Nephron (organoid): ENCODE data around the gene BRINP1.
"Not testable (repeated sequence)": the region's sequence is repeated elsewhere in the genome, so short reads cannot be mapped to it uniquely, and the experiment has no call there.

Source experiments
- H3K27ac Mint-ChIP-seq, 3 experiments: 2 replicates each; pipeline ENCODE4 v1.8.0; 2020; ENCODE audit warnings: mixed read lengths in 3 of 3, mild to moderate bottlenecking in 2 of 3, moderate library complexity in 1 of 3
- H3K27me3 Mint-ChIP-seq: 2 replicates; pipeline ENCODE4 v1.8.0; 2021; ENCODE audit warnings: low read depth, mild to moderate bottlenecking, moderate library complexity, mixed read lengths
- H3K36me3 Mint-ChIP-seq: 2 replicates; pipeline ENCODE4 v1.8.0; 2020; ENCODE audit warnings: low read depth, mixed read lengths
- H3K4me1 Mint-ChIP-seq: 2 replicates; pipeline ENCODE4 v1.8.0; 2020; ENCODE audit warnings: mixed read lengths
- H3K4me3 Mint-ChIP-seq, 3 experiments: 2 replicates each; pipeline ENCODE4 v1.8.0; 2020; ENCODE audit warnings: mild to moderate bottlenecking in 3 of 3, mixed read lengths in 3 of 3, moderate library complexity in 2 of 3
- H3K9me3 Mint-ChIP-seq: 2 replicates; pipeline ENCODE4 v1.8.0; 2020; ENCODE audit warnings: mixed read lengths
- CTCF ChIP-seq, 3 experiments: fragments of 200-600 bp; sonication (generic); IDR thresholded peaks; one replicate each; pipeline ENCODE4 v1.5.0; 2021; ENCODE audit warnings: antibody characterized with exemption in 3 of 3; ENCODE audit not compliant: unreplicated experiment in 3 of 3

The BRINP1 gene

GRCh38 chr9:119179701-119180100, 189.5 kb downstream of the BRINP1 start:
- Mint-ChIP-seq H3K4me1 (peaks cover 10% of the 10 kb centered on the region), H3K4me3 (no peak overlapping the region), H3K9me3 (peaks cover 5% of the 10 kb centered on the region), H3K27me3 (no peaks in the 10 kb centered on the region), H3K36me3 (peaks cover 9% of the 10 kb centered on the region), H3K27ac (no peak overlapping the region)
- no peak for TF ChIP-seq CTCF (IDR thresholded peaks at IDR 0.05; ENCODE audit: unreplicated experiment in 3 of 3)

GRCh38 chr9:119177196-119177595, 192.0 kb downstream of the BRINP1 start:
- H3K27ac Mint-ChIP-seq, result no peak overlapping the region
- peaks cover 10% of the 10 kb centered on the region for H3K4me1 Mint-ChIP-seq

GRCh38 chr9:119175581-119175980, 193.7 kb downstream of the BRINP1 start:
- TF ChIP-seq CTCF (IDR thresholded peaks at IDR 0.05; ENCODE audit: unreplicated experiment in 3 of 3), result no peak
- Mint-ChIP-seq H3K27ac (peak overlapping the region; percentile 22 to 67 (median 56)), H3K27me3 (no peaks in the 10 kb centered on the region), H3K4me1 (peaks cover 10% of the 10 kb centered on the region), H3K9me3 (peaks cover 8% of the 10 kb centered on the region), H3K4me3 (peak overlapping the region in 1 of 3 experiments; percentile 13), H3K36me3 (peaks cover 9% of the 10 kb centered on the region)

More at GRCh38 chr9:119177196-119177595, 192.0 kb downstream of the BRINP1 start:
- Mint-ChIP-seq H3K9me3 (peaks cover 6% of the 10 kb centered on the region), H3K27me3 (no peaks in the 10 kb centered on the region), H3K36me3 (peaks cover 9% of the 10 kb centered on the region), H3K4me3 (no peak overlapping the region)
- no peak for TF ChIP-seq CTCF (IDR thresholded peaks at IDR 0.05; ENCODE audit: unreplicated experiment in 3 of 3)

- not testable (repeated sequence) for H3K4me1 Mint-ChIP-seq, H3K27me3 Mint-ChIP-seq
- H3K36me3 Mint-ChIP-seq, result peaks cover 32% of the 10 kb centered on the region
- peak overlapping the region; percentile 9 to 52 (median 45) for H3K27ac Mint-ChIP-seq
- H3K4me3 Mint-ChIP-seq, result peak overlapping the region; percentile 71 to 78 (median 73)
- peaks cover 18% of the 10 kb centered on the region for H3K9me3 Mint-ChIP-seq
These were observed 200.0 kb downstream of the BRINP1 start for GRCh38 chr9:119169222-119169621.

- Mint-ChIP-seq H3K27me3 (no peaks in the 10 kb centered on the region), H3K9me3 (peaks cover 18% of the 10 kb centered on the region), H3K4me1 (peaks cover 6% of the 10 kb centered on the region), H3K4me3 (peak overlapping the region in 2 of 3 experiments; percentile 16 to 26), H3K36me3 (peaks cover 37% of the 10 kb centered on the region), H3K27ac (no peak overlapping the region)
- TF ChIP-seq CTCF (IDR thresholded peaks at IDR 0.05; ENCODE audit: unreplicated experiment in 3 of 3), result no peak
These were observed 201.4 kb downstream of the BRINP1 start for GRCh38 chr9:119167876-119168275.

GRCh38 chr9:119167267-119167666, 202.0 kb downstream of the BRINP1 start:
- Mint-ChIP-seq H3K9me3 (peaks cover 18% of the 10 kb centered on the region), H3K36me3 (peaks cover 37% of the 10 kb centered on the region), H3K27ac (no peak overlapping the region), H3K4me3 (peak overlapping the region in 1 of 3 experiments; percentile 11), H3K4me1 (peaks cover 6% of the 10 kb centered on the region), H3K27me3 (no peaks in the 10 kb centered on the region)
- no peak for TF ChIP-seq CTCF (IDR thresholded peaks at IDR 0.05; ENCODE audit: unreplicated experiment in 3 of 3)
